ENCODE measurements around the gene KCNK2. TPM values are rescaled to one million over a fixed set of nuclear protein-coding genes. Genes with fewer than 3 reads are reported as not detected.

KCNK2 gene
- total and polyA plus RNA-seq, 8 donors, result 0.10 to 0.26 (median 0.15) TPM; not detected in 2

GRCh38 chr1:215094381-215094780, 11.8 kb downstream of the KCNK2 start:
- Histone ChIP-seq H3K27ac (no peak overlapping the region), H3K4me3 (no peak overlapping the region), H3K27me3 (no peaks in the 10 kb centered on the region), H3K4me1 (no peaks in the 10 kb centered on the region), H3K36me3 (no peaks in the 10 kb centered on the region), H3K9me3 (no peaks in the 10 kb centered on the region)
- TF ChIP-seq CTCF (IDR thresholded peaks at IDR 0.05), result no peak
- ATAC-seq (no peak), DNase-seq (no peak)
- intact Hi-C loops (cut with DNase I), result no loop called here

GRCh38 chr1:215095524-215095923, 13.0 kb downstream of the KCNK2 start:
- Histone ChIP-seq H3K9me3 (no peaks in the 10 kb centered on the region), H3K4me1 (no peaks in the 10 kb centered on the region), H3K4me3 (no peak overlapping the region), H3K36me3 (no peaks in the 10 kb centered on the region), H3K27ac (no peak overlapping the region), H3K27me3 (no peaks in the 10 kb centered on the region)
- intact Hi-C loops (cut with DNase I), result no loop called here
- TF ChIP-seq CTCF (IDR thresholded peaks at IDR 0.05), result no peak
- ATAC-seq (no peak), DNase-seq (no peak)

- no peaks in the 10 kb centered on the region for H3K4me1 ChIP-seq
- TF ChIP-seq CTCF (IDR thresholded peaks at IDR 0.05), result no peak
- no peaks in the 10 kb centered on the region for H3K9me3 ChIP-seq
- H3K27me3 ChIP-seq, result no peaks in the 10 kb centered on the region
- intact Hi-C loops (cut with DNase I), result no loop called here
- DNase-seq (no peak), ATAC-seq (no peak)
- H3K27ac ChIP-seq, result no peak overlapping the region
- no peaks in the 10 kb centered on the region for H3K36me3 ChIP-seq
- H3K4me3 ChIP-seq, result no peak overlapping the region
Measured at GRCh38 chr1:215101511-215101910, 19.0 kb downstream of the KCNK2 start.

GRCh38 chr1:215104283-215104682, 21.7 kb downstream of the KCNK2 start:
- H3K27ac ChIP-seq, result no peak overlapping the region
- no peak for TF ChIP-seq CTCF (IDR thresholded peaks at IDR 0.05)
- DNase-seq (no peak), ATAC-seq (no peak)
- intact Hi-C loops (cut with DNase I), result no loop called here
- H3K4me3 ChIP-seq, result no peak overlapping the region
- no peaks in the 10 kb centered on the region for H3K36me3 ChIP-seq
- no peaks in the 10 kb centered on the region for H3K9me3 ChIP-seq
- no peaks in the 10 kb centered on the region for H3K4me1 ChIP-seq
- no peaks in the 10 kb centered on the region for H3K27me3 ChIP-seq

- Histone ChIP-seq H3K4me3 (no peak overlapping the region), H3K27me3 (no peaks in the 10 kb centered on the region), H3K27ac (no peak overlapping the region), H3K36me3 (no peaks in the 10 kb centered on the region), H3K4me1 (no peaks in the 10 kb centered on the region), H3K9me3 (no peaks in the 10 kb centered on the region)
- no peak for TF ChIP-seq CTCF (IDR thresholded peaks at IDR 0.05)
- ATAC-seq, result no peak
- intact Hi-C loops (cut with DNase I), result no loop called here
- DNase-seq, result no peak
Measured at GRCh38 chr1:215106067-215106466, 23.5 kb downstream of the KCNK2 start.

Measured in left lung (tissue), 10 donors.